Chondrocyte (in vitro differentiated cells): ENCODE results near the gene GLDN. TPM values are rescaled to one million over a fixed set of nuclear protein-coding genes. Genes with fewer than 3 reads are reported as not detected.

Experiments used
- DNase-seq: peaks from one replicate; pipeline ENCODE4 v3.0.0; 2021; ENCODE audit warnings: mixed read lengths, low spot score
- H3K27ac Mint-ChIP-seq: one replicate; pipeline ENCODE4 v1.8.0; 2021; ENCODE audit warnings: mild to moderate bottlenecking, moderate library complexity, mixed read lengths; ENCODE audit not compliant: unreplicated experiment
- H3K27me3 Mint-ChIP-seq: 2 replicates; pipeline ENCODE4 v1.8.0; 2021; ENCODE audit warnings: low read depth, mixed read lengths
- H3K36me3 Mint-ChIP-seq: 2 replicates; pipeline ENCODE4 v1.8.0; 2021; ENCODE audit warnings: low read depth, mixed read lengths
- H3K4me1 Mint-ChIP-seq: 2 replicates; pipeline ENCODE4 v1.8.0; 2021; ENCODE audit warnings: low read depth, mild to moderate bottlenecking, mixed read lengths
- H3K4me3 Mint-ChIP-seq: one replicate; pipeline ENCODE4 v1.8.0; 2021; ENCODE audit warnings: mild to moderate bottlenecking, moderate library complexity, mixed read lengths; ENCODE audit not compliant: unreplicated experiment
- H3K9me3 Mint-ChIP-seq: 2 replicates; pipeline ENCODE4 v1.8.0; 2021; ENCODE audit warnings: low read depth, mixed read lengths
- total RNA-seq: library from RNA; stranded (reverse); gene quantifications from 3 replicates; pipeline ENCODE4 v1.2.1, GENCODE V29; 2021
- TF ChIP-seq, protein P1 (sequence below): fragments of 200-600 bp; sonication (generic); IDR thresholded peaks from 2 replicates; pipeline ENCODE4 v1.5.0; 2021; ENCODE audit warnings: antibody characterized with exemption, mild to moderate bottlenecking, moderate library complexity

Gene GLDN
- total RNA-seq, 1 donor from 2014 or later, result 0.35 TPM

DNA sequence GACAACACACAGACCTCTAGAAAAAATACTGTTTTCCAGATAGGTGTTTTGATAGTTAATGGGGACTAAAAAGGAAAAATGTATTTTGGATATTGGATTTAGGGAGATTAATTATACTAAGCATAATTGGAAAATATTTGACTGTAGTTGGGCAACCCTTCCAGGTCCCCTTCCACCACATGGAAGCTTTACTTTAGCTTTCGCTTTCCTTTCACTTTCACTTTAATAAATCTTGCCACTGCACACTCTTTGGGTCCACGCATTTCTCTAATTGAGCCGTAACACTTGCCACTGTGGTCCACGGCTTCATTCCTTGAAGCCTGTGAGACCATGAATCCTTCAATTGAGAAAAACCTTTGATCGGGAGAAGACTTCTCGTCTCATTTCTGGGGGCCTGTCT, 15.5 kb downstream of the GLDN start:
- H3K36me3 Mint-ChIP-seq, result no peaks in the 10 kb centered on the region
- no peak for DNase-seq
- H3K4me3 Mint-ChIP-seq, result no peak overlapping the region
- H3K27ac Mint-ChIP-seq, result no peak overlapping the region
- H3K27me3 Mint-ChIP-seq, result peaks cover 19% of the 10 kb centered on the region
- H3K9me3 Mint-ChIP-seq, result no peaks in the 10 kb centered on the region
- H3K4me1 Mint-ChIP-seq, result no peaks in the 10 kb centered on the region
- TF ChIP-seq, protein P1, sequence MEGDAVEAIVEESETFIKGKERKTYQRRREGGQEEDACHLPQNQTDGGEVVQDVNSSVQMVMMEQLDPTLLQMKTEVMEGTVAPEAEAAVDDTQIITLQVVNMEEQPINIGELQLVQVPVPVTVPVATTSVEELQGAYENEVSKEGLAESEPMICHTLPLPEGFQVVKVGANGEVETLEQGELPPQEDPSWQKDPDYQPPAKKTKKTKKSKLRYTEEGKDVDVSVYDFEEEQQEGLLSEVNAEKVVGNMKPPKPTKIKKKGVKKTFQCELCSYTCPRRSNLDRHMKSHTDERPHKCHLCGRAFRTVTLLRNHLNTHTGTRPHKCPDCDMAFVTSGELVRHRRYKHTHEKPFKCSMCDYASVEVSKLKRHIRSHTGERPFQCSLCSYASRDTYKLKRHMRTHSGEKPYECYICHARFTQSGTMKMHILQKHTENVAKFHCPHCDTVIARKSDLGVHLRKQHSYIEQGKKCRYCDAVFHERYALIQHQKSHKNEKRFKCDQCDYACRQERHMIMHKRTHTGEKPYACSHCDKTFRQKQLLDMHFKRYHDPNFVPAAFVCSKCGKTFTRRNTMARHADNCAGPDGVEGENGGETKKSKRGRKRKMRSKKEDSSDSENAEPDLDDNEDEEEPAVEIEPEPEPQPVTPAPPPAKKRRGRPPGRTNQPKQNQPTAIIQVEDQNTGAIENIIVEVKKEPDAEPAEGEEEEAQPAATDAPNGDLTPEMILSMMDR, result no peak

DNA sequence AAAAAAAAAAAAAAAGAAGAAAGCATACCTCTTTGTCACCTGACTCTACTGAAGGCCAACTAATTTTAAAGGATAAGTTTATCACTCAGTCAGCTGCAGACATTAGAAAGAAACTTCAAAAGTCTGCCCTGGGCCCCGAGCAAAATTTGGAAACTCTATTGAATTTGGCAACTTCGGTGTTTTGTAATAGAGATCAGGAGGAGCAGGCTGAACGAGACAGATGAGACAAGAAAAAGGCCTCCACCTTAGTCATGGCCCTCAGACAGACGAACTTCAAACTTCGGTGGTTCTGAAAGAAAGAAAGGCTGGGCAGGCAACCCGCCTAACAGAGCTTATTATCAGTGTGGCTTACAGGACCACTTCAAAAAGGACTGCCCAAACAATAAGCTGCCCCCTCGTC, 18.5 kb downstream of the GLDN start:
- H3K4me1 Mint-ChIP-seq, result no peaks in the 10 kb centered on the region
- DNase-seq, result no peak
- no peaks in the 10 kb centered on the region for H3K9me3 Mint-ChIP-seq
- TF ChIP-seq, protein P1, result no peak
- no peak overlapping the region for H3K4me3 Mint-ChIP-seq
- H3K27me3 Mint-ChIP-seq, result no peaks in the 10 kb centered on the region
- H3K27ac Mint-ChIP-seq, result no peak overlapping the region
- no peaks in the 10 kb centered on the region for H3K36me3 Mint-ChIP-seq

DNA sequence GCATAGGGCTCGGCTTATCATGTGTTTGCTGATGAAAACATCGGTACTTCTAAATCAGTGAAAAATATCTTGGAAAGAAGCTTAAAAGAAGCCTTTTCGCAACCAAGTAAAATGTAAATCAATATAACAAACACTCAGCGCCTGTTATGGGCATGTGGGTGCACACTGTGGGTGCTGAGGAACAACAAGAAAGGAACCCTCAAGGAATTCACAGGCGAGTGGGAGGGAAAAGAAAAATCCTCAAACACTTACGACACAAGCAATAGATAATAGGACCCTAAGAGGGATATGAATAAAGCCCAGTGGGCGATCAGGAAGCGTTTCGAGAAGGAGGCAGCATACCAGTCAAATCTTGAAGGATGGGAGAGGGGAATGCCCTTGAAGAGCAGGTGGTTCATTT, 21.9 kb downstream of the GLDN start:
- Mint-ChIP-seq H3K27ac (no peak overlapping the region), H3K4me1 (peaks cover 5% of the 10 kb centered on the region), H3K27me3 (peaks cover 5% of the 10 kb centered on the region), H3K9me3 (no peaks in the 10 kb centered on the region), H3K4me3 (no peak overlapping the region), H3K36me3 (no peaks in the 10 kb centered on the region)
- TF ChIP-seq, protein P1, result no peak
- DNase-seq, result no peak

DNA sequence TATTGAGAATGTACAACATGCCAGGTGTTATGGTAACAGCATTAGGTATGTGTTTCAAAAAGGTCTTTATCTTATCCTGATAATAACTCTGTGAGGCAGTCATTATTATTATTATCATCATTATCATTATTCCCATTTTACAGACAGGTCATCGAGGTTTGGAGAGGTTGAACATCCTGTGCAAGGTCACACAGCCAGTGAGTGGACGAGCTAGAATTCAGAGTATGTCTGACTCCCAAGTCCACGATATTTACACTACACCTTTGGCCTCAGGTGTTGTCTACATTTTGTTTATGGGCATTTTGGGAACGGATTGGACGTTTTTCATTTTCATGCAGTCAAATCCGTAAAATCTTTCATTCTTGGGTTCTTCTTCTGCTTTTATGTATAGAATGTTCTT, 24.0 kb downstream of the GLDN start:
- H3K36me3 Mint-ChIP-seq, result no peaks in the 10 kb centered on the region
- TF ChIP-seq, protein P1, result no peak
- H3K4me1 Mint-ChIP-seq, result peaks cover 15% of the 10 kb centered on the region
- H3K4me3 Mint-ChIP-seq, result no peak overlapping the region
- H3K9me3 Mint-ChIP-seq, result no peaks in the 10 kb centered on the region
- no peak for DNase-seq
- H3K27me3 Mint-ChIP-seq, result peaks cover 5% of the 10 kb centered on the region
- H3K27ac Mint-ChIP-seq, result no peak overlapping the region

DNA sequence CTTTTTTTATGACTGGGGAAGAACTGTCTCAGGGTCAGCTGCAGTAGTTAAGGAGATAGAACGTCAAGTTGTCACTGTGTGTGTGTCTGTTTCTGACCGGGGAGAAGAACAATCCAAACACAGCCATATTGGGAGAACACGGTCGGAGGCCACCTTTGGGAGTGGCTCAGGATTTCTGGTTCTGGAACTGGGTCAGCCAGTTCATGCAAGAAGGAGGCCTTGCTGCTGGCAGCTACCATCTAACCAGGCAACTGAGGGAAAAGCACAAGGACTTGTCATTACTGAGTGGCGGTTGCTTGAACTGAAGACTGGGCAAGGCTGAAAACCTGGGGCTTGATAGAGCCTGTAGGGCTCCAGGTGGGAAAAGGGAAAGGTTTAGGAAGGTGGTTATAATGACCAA, 24.6 kb downstream of the GLDN start:
- Mint-ChIP-seq H3K4me1 (peaks cover 15% of the 10 kb centered on the region), H3K36me3 (no peaks in the 10 kb centered on the region), H3K27me3 (peaks cover 5% of the 10 kb centered on the region), H3K4me3 (no peak overlapping the region), H3K27ac (no peak overlapping the region), H3K9me3 (no peaks in the 10 kb centered on the region)
- TF ChIP-seq, protein P1, result no peak
- no peak for DNase-seq
